CD4-positive, CD25-positive, alpha-beta regulatory T cell (primary cell): Measurements from ENCODE around the gene KLHL3. TPM values are rescaled to one million over a fixed set of nuclear protein-coding genes. Genes with fewer than 3 reads are reported as not detected.

Experiments
- ATAC-seq, 2 donors: fragments of 150-1000 bp; cut with Tn5 transposase; one replicate each; pipeline ENCODE4 v1.10.0; 2021; ENCODE audit warnings: low read depth in 2 of 2, moderate number of reproducible peaks in 2 of 2, moderate library complexity in 1 of 2
- DNase-seq, 3 donors: peaks; one replicate each; pipeline versions ENCODE4 v3.0.0 to v3.0.0-alpha.2; 2012 to 2022; ENCODE audit warnings: mixed read lengths in 1 of 3
- H3K27ac ChIP-seq: one replicate; pipeline ENCODE4 v1.7.0; 2013; ENCODE audit warnings: mild to moderate bottlenecking, low read length; ENCODE audit not compliant: insufficient read depth, poor library complexity, severe bottlenecking
- H3K27me3 ChIP-seq: one replicate; pipeline ENCODE4 v1.7.0; 2013; ENCODE audit warnings: low read length; ENCODE audit not compliant: control insufficient read depth, insufficient read depth
- H3K36me3 ChIP-seq: one replicate; pipeline ENCODE4 v1.7.0; 2013; ENCODE audit warnings: mild to moderate bottlenecking, low read length, moderate library complexity; ENCODE audit not compliant: control insufficient read depth, insufficient read depth
- H3K4me1 ChIP-seq: 2 replicates; pipeline ENCODE4 v1.7.0; 2013; ENCODE audit warnings: mild to moderate bottlenecking, low read length; ENCODE audit not compliant: insufficient read depth, control insufficient read depth, poor library complexity, severe bottlenecking
- H3K4me3 ChIP-seq: one replicate; pipeline ENCODE4 v1.7.0; 2013; ENCODE audit warnings: low read depth, mild to moderate bottlenecking, low read length, moderate library complexity
- H3K9me3 ChIP-seq, 2 experiments: 1 replicate in 1 of 2; 2 replicates in 1 of 2; pipeline ENCODE4 v1.7.0; 2013; ENCODE audit warnings: low read length in 2 of 2, mild to moderate bottlenecking in 1 of 2, moderate library complexity in 1 of 2; ENCODE audit not compliant: control insufficient read depth in 2 of 2
- H3K27ac Mint-ChIP-seq, 3 donors: one replicate each; pipeline ENCODE4 v1.8.0; 2020 to 2022; ENCODE audit warnings: mild to moderate bottlenecking in 3 of 3, mixed read lengths in 3 of 3, moderate library complexity in 2 of 3
- H3K27me3 Mint-ChIP-seq: one replicate; pipeline ENCODE4 v1.8.0; 2022; ENCODE audit warnings: mild to moderate bottlenecking, mixed read lengths
- H3K36me3 Mint-ChIP-seq: one replicate; pipeline ENCODE4 v1.8.0; 2020; ENCODE audit warnings: mixed read lengths
- H3K4me1 Mint-ChIP-seq, 4 donors: one replicate each; pipeline ENCODE4 v1.8.0; 2020 to 2022; ENCODE audit warnings: mixed read lengths in 4 of 4, mild to moderate bottlenecking in 1 of 4
- H3K4me3 Mint-ChIP-seq, 4 donors: one replicate each; pipeline ENCODE4 v1.8.0; 2020 to 2022; ENCODE audit warnings: mild to moderate bottlenecking in 4 of 4, mixed read lengths in 4 of 4, moderate library complexity in 3 of 4
- H3K9me3 Mint-ChIP-seq, 7 donors: one replicate each; pipeline ENCODE4 v1.8.0; 2020 to 2022; ENCODE audit warnings: mixed read lengths in 7 of 7, mild to moderate bottlenecking in 3 of 7, moderate library complexity in 2 of 7
- polyA plus RNA-seq, 4 donors: library from polyadenylated mRNA; unstranded; fragments of 300-500 nt; fragmentation: Illumina TruSeq; gene quantifications; one replicate each; pipeline ENCODE4 v1.2.3, GENCODE V29; 2021
- total RNA-seq: library from RNA; stranded (reverse); gene quantifications from one replicate; pipeline ENCODE4 v1.2.3, GENCODE V29; 2022

KLHL3 gene
- total and polyA plus RNA-seq, 5 donors from 2014 or later: 2.8 to 24.4 (median 5.7) TPM

GRCh38 chr5:137638841-137639240, 97.0 kb downstream of the KLHL3 start:
- no peak overlapping the region for H3K27ac Mint-ChIP-seq
- H3K4me1 ChIP-seq: no peaks in the 10 kb centered on the region
- no peaks in the 10 kb centered on the region for H3K27me3 Mint-ChIP-seq
- no peak overlapping the region for H3K27ac ChIP-seq
- H3K4me3 Mint-ChIP-seq: no peak overlapping the region
- H3K9me3 ChIP-seq: no peaks in the 10 kb centered on the region
- peaks cover 17% of the 10 kb centered on the region for H3K36me3 ChIP-seq
- H3K27me3 ChIP-seq: no peaks in the 10 kb centered on the region
- H3K9me3 Mint-ChIP-seq: no peaks in the 10 kb centered on the region
- no peak for DNase-seq
- no peak overlapping the region for H3K4me3 ChIP-seq
- no peaks in the 10 kb centered on the region for H3K4me1 Mint-ChIP-seq
- ATAC-seq: no peak
- peaks cover 37% of the 10 kb centered on the region for H3K36me3 Mint-ChIP-seq

- Histone ChIP-seq H3K27ac (no peak overlapping the region), H3K4me1 (no peaks in the 10 kb centered on the region), H3K27me3 (no peaks in the 10 kb centered on the region), H3K36me3 (peaks cover 17% of the 10 kb centered on the region), H3K4me3 (no peak overlapping the region), H3K9me3 (no peaks in the 10 kb centered on the region)
- no peaks in the 10 kb centered on the region for H3K9me3 Mint-ChIP-seq
- peaks cover 38% of the 10 kb centered on the region for H3K36me3 Mint-ChIP-seq
- DNase-seq (no peak), ATAC-seq (no peak)
- H3K4me3 Mint-ChIP-seq: no peak overlapping the region
- no peak overlapping the region for H3K27ac Mint-ChIP-seq
- H3K27me3 Mint-ChIP-seq: no peaks in the 10 kb centered on the region
- no peaks in the 10 kb centered on the region for H3K4me1 Mint-ChIP-seq
Measured at GRCh38 chr5:137636830-137637714, 98.8 kb downstream of the KLHL3 start.

GRCh38 chr5:137636099-137636498, 99.8 kb downstream of the KLHL3 start:
- no peak overlapping the region for H3K4me3 ChIP-seq
- H3K36me3 Mint-ChIP-seq: peaks cover 42% of the 10 kb centered on the region
- no peaks in the 10 kb centered on the region for H3K27me3 ChIP-seq
- H3K27ac ChIP-seq: no peak overlapping the region
- H3K4me3 Mint-ChIP-seq: no peak overlapping the region
- H3K4me1 Mint-ChIP-seq: no peaks in the 10 kb centered on the region
- H3K9me3 ChIP-seq: no peaks in the 10 kb centered on the region
- no peaks in the 10 kb centered on the region for H3K4me1 ChIP-seq
- ATAC-seq (no peak), DNase-seq (no peak)
- H3K27me3 Mint-ChIP-seq: no peaks in the 10 kb centered on the region
- H3K36me3 ChIP-seq: peaks cover 17% of the 10 kb centered on the region
- H3K9me3 Mint-ChIP-seq: no peaks in the 10 kb centered on the region
- peak overlapping the region in 1 of 3 donors; percentile 30 for H3K27ac Mint-ChIP-seq

GRCh38 chr5:137635521-137635921, 100.4 kb downstream of the KLHL3 start:
- H3K36me3 ChIP-seq: peaks cover 17% of the 10 kb centered on the region
- no peak overlapping the region for H3K4me3 Mint-ChIP-seq
- no peaks in the 10 kb centered on the region for H3K9me3 ChIP-seq
- H3K27me3 Mint-ChIP-seq: no peaks in the 10 kb centered on the region
- H3K36me3 Mint-ChIP-seq: peaks cover 42% of the 10 kb centered on the region
- H3K27ac Mint-ChIP-seq: peak overlapping the region in 1 of 3 donors; percentile 30
- no peaks in the 10 kb centered on the region for H3K9me3 Mint-ChIP-seq
- no peak for ATAC-seq
- H3K4me1 Mint-ChIP-seq: no peaks in the 10 kb centered on the region
- no peaks in the 10 kb centered on the region for H3K27me3 ChIP-seq
- DNase-seq: no peak
- no peak overlapping the region for H3K4me3 ChIP-seq
- H3K27ac ChIP-seq: no peak overlapping the region
- no peaks in the 10 kb centered on the region for H3K4me1 ChIP-seq

GRCh38 chr5:137633896-137634295, 102.0 kb downstream of the KLHL3 start:
- Mint-ChIP-seq H3K4me1 (no peaks in the 10 kb centered on the region), H3K36me3 (peaks cover 31% of the 10 kb centered on the region), H3K27ac (no peak overlapping the region), H3K4me3 (no peak overlapping the region), H3K9me3 (no peaks in the 10 kb centered on the region), H3K27me3 (no peaks in the 10 kb centered on the region)
- DNase-seq (no peak), ATAC-seq (no peak)
- no peaks in the 10 kb centered on the region for H3K9me3 ChIP-seq
- H3K4me3 ChIP-seq: no peak overlapping the region
- no peaks in the 10 kb centered on the region for H3K27me3 ChIP-seq
- H3K36me3 ChIP-seq: peaks cover 14% of the 10 kb centered on the region
- no peak overlapping the region for H3K27ac ChIP-seq
- no peaks in the 10 kb centered on the region for H3K4me1 ChIP-seq

GRCh38 chr5:137632716-137633115, 103.2 kb downstream of the KLHL3 start:
- Mint-ChIP-seq H3K27ac (no peak overlapping the region), H3K27me3 (no peaks in the 10 kb centered on the region), H3K4me3 (no peak overlapping the region), H3K36me3 (peaks cover 24% of the 10 kb centered on the region), H3K9me3 (no peaks in the 10 kb centered on the region), H3K4me1 (no peaks in the 10 kb centered on the region)
- H3K27ac ChIP-seq: no peak overlapping the region
- peaks cover 9% of the 10 kb centered on the region for H3K36me3 ChIP-seq
- ATAC-seq (no peak), DNase-seq (no peak)
- H3K4me1 ChIP-seq: no peaks in the 10 kb centered on the region
- no peaks in the 10 kb centered on the region for H3K9me3 ChIP-seq
- H3K4me3 ChIP-seq: no peak overlapping the region
- H3K27me3 ChIP-seq: no peaks in the 10 kb centered on the region

- ATAC-seq: no peak
- Histone ChIP-seq H3K27ac (no peak overlapping the region), H3K9me3 (no peaks in the 10 kb centered on the region), H3K27me3 (no peaks in the 10 kb centered on the region), H3K4me1 (no peaks in the 10 kb centered on the region), H3K36me3 (no peaks in the 10 kb centered on the region), H3K4me3 (no peak overlapping the region)
- H3K36me3 Mint-ChIP-seq: peaks cover 24% of the 10 kb centered on the region
- no peaks in the 10 kb centered on the region for H3K9me3 Mint-ChIP-seq
- DNase-seq: no peak
- H3K4me3 Mint-ChIP-seq: no peak overlapping the region
- no peaks in the 10 kb centered on the region for H3K4me1 Mint-ChIP-seq
- peak overlapping the region in 1 of 3 donors; percentile 26 for H3K27ac Mint-ChIP-seq
- no peaks in the 10 kb centered on the region for H3K27me3 Mint-ChIP-seq
Measured at GRCh38 chr5:137631453-137631852, 104.4 kb downstream of the KLHL3 start.

GRCh38 chr5:137630972-137631370, 104.9 kb downstream of the KLHL3 start:
- Mint-ChIP-seq H3K36me3 (peaks cover 24% of the 10 kb centered on the region), H3K4me1 (no peaks in the 10 kb centered on the region), H3K27me3 (no peaks in the 10 kb centered on the region), H3K27ac (peak overlapping the region in 1 of 3 donors; percentile 17), H3K9me3 (no peaks in the 10 kb centered on the region), H3K4me3 (no peak overlapping the region)
- H3K27me3 ChIP-seq: no peaks in the 10 kb centered on the region
- ATAC-seq: no peak
- DNase-seq: no peak
- no peaks in the 10 kb centered on the region for H3K9me3 ChIP-seq
- H3K4me3 ChIP-seq: no peak overlapping the region
- no peak overlapping the region for H3K27ac ChIP-seq
- no peaks in the 10 kb centered on the region for H3K36me3 ChIP-seq
- no peaks in the 10 kb centered on the region for H3K4me1 ChIP-seq
